GM12865 (cell line): ENCODE measurements around the gene CIITA.

Source experiments
- DNase-seq: peaks from one replicate; pipeline ENCODE4 v3.0.0; 2010; ENCODE audit warnings: low read depth
- H3K4me3 ChIP-seq: 2 replicates; pipeline ENCODE4 v1.5.1; 2011; ENCODE audit warnings: mild to moderate bottlenecking, low read depth, low read length, control low read depth
- CTCF ChIP-seq: IDR thresholded peaks from 2 replicates; pipeline ENCODE4 v1.5.1; 2011; ENCODE audit warnings: low read length, control low read depth, low read depth, inconsistent platforms; ENCODE audit not compliant: insufficient read depth; ENCODE audit errors: missing control alignments

Gene CIITA

GRCh38 chr16:10942352-10943063 lies 65.5 kb downstream of the CIITA start, which contains the start of gene DEXI:
Gene DEXI (minus strand): TSS chr16:10942468. CDS start chr16:10942005, 463 bp downstream.
- DNase-seq = peak; percentile 95
- peak within 1 kb of the TSS; percentile 76 for H3K4me3 ChIP-seq
- no peak for TF ChIP-seq CTCF

- no peak for DNase-seq
- no peak for TF ChIP-seq CTCF
- no peak overlapping the region for H3K4me3 ChIP-seq
These were observed 66.0 kb downstream of the CIITA start for GRCh38 chr16:10943064-10943353.

- no peak for TF ChIP-seq CTCF
- H3K4me3 ChIP-seq = peak within 1 kb of the TSS; percentile 84
- DNase-seq = peak; percentile 98
These were observed 67.5 kb downstream of the CIITA start, which contains the start of gene CLEC16A for GRCh38 chr16:10944249-10945064. Gene CLEC16A (plus strand): TSS chr16:10944564. CDS start chr16:10944718, 154 bp downstream.

- TF ChIP-seq CTCF = no peak
- no peak for DNase-seq
- H3K4me3 ChIP-seq = peak overlapping the region; percentile 84
These were observed 68.2 kb downstream of the CIITA start for GRCh38 chr16:10945065-10945787.

GRCh38 chr16:10946308-10946707 lies 69.3 kb downstream of the CIITA start:
- TF ChIP-seq CTCF = no peak
- H3K4me3 ChIP-seq = no peak overlapping the region
- DNase-seq = no peak

- no peak for TF ChIP-seq CTCF
- no peak overlapping the region for H3K4me3 ChIP-seq
- DNase-seq = no peak
These were observed 70.3 kb downstream of the CIITA start for GRCh38 chr16:10947211-10947787.
